Measurements from ENCODE around the gene KLHL6. TPM values are rescaled to one million over a fixed set of nuclear protein-coding genes. Genes with fewer than 3 reads are reported as not detected.

Gene KLHL6
- total RNA-seq, 1 donor from 2014 or later = not detected

- DNase-seq = no peak
- Mint-ChIP-seq H3K27me3 (ENCODE audit: unreplicated experiment) (peaks cover 2% of the 10 kb centered on the region), H3K36me3 (ENCODE audit: unreplicated experiment) (no peaks in the 10 kb centered on the region), H3K4me1 (ENCODE audit: low read depth, unreplicated experiment) (no peaks in the 10 kb centered on the region), H3K4me3 (ENCODE audit: unreplicated experiment) (no peak overlapping the region), H3K9me3 (ENCODE audit: unreplicated experiment) (no peaks in the 10 kb centered on the region), H3K27ac (ENCODE audit: unreplicated experiment) (no peak overlapping the region)
- TF ChIP-seq CTCF (IDR thresholded peaks at IDR 0.05; ENCODE audit: partially characterized antibody, unreplicated experiment) = no peak
Observed at GRCh38 chr3:183491109-183491922, 64.2 kb downstream of the KLHL6 start.

GRCh38 chr3:183490653-183491052, 64.9 kb downstream of the KLHL6 start:
- Mint-ChIP-seq H3K4me1 (ENCODE audit: low read depth, unreplicated experiment) (no peaks in the 10 kb centered on the region), H3K4me3 (ENCODE audit: unreplicated experiment) (no peak overlapping the region), H3K27me3 (ENCODE audit: unreplicated experiment) (peaks cover 2% of the 10 kb centered on the region), H3K27ac (ENCODE audit: unreplicated experiment) (no peak overlapping the region), H3K9me3 (ENCODE audit: unreplicated experiment) (no peaks in the 10 kb centered on the region), H3K36me3 (ENCODE audit: unreplicated experiment) (no peaks in the 10 kb centered on the region)
- no peak for TF ChIP-seq CTCF (IDR thresholded peaks at IDR 0.05; ENCODE audit: partially characterized antibody, unreplicated experiment)
- no peak for DNase-seq

GRCh38 chr3:183490211-183490601, 65.3 kb downstream of the KLHL6 start:
- Mint-ChIP-seq H3K27ac (ENCODE audit: unreplicated experiment) (no peak overlapping the region), H3K27me3 (ENCODE audit: unreplicated experiment) (peaks cover 2% of the 10 kb centered on the region), H3K4me1 (ENCODE audit: low read depth, unreplicated experiment) (no peaks in the 10 kb centered on the region), H3K4me3 (ENCODE audit: unreplicated experiment) (no peak overlapping the region), H3K36me3 (ENCODE audit: unreplicated experiment) (no peaks in the 10 kb centered on the region), H3K9me3 (ENCODE audit: unreplicated experiment) (no peaks in the 10 kb centered on the region)
- TF ChIP-seq CTCF (IDR thresholded peaks at IDR 0.05; ENCODE audit: partially characterized antibody, unreplicated experiment) = no peak
- DNase-seq = no peak

GRCh38 chr3:183489455-183490210, 65.9 kb downstream of the KLHL6 start:
- no peak for DNase-seq
- Mint-ChIP-seq H3K4me1 (ENCODE audit: low read depth, unreplicated experiment) (no peaks in the 10 kb centered on the region), H3K27ac (ENCODE audit: unreplicated experiment) (no peak overlapping the region), H3K27me3 (ENCODE audit: unreplicated experiment) (peaks cover 2% of the 10 kb centered on the region), H3K36me3 (ENCODE audit: unreplicated experiment) (no peaks in the 10 kb centered on the region), H3K9me3 (ENCODE audit: unreplicated experiment) (no peaks in the 10 kb centered on the region), H3K4me3 (ENCODE audit: unreplicated experiment) (no peak overlapping the region)
- TF ChIP-seq CTCF (IDR thresholded peaks at IDR 0.05; ENCODE audit: partially characterized antibody, unreplicated experiment) = no peak

GRCh38 chr3:183488343-183488742, 67.2 kb downstream of the KLHL6 start:
- no peak for TF ChIP-seq CTCF (IDR thresholded peaks at IDR 0.05; ENCODE audit: partially characterized antibody, unreplicated experiment)
- no peak for DNase-seq
- Mint-ChIP-seq H3K4me1 (ENCODE audit: low read depth, unreplicated experiment) (no peaks in the 10 kb centered on the region), H3K27ac (ENCODE audit: unreplicated experiment) (no peak overlapping the region), H3K27me3 (ENCODE audit: unreplicated experiment) (peaks cover 2% of the 10 kb centered on the region), H3K4me3 (ENCODE audit: unreplicated experiment) (no peak overlapping the region), H3K9me3 (ENCODE audit: unreplicated experiment) (no peaks in the 10 kb centered on the region), H3K36me3 (ENCODE audit: unreplicated experiment) (no peaks in the 10 kb centered on the region)
